ENCODE data around the gene CDO1. TPM values are rescaled to one million over a fixed set of nuclear protein-coding genes. Genes with fewer than 3 reads are reported as not detected.

The CDO1 gene
- total RNA-seq, 1 donor from 2014 or later: 6.8 TPM

DNA sequence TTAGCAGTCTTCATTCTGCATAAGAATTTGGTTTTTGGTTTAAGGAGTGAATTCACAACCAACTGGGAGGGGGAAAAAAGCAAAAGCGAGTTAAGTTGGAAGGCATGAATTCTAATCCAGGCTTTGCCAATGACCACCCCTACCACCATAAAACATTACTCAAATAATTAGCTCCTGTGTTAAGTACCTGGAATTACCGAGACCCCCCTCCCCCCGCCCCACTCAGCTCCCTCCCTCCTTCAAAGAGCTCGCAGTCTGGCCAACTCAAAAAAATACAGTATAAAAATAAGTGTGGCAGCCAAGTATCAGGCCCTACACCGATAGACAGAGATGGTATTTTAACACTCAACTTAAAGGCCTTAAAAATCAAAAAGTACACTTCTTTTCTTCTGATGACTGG is 24.4 kb upstream of the CDO1 start:
- peak overlapping the region; percentile 97 for H3K27ac ChIP-seq (replicated peaks)
- intact Hi-C loops (cut with micrococcal nuclease): no loop called here

DNA sequence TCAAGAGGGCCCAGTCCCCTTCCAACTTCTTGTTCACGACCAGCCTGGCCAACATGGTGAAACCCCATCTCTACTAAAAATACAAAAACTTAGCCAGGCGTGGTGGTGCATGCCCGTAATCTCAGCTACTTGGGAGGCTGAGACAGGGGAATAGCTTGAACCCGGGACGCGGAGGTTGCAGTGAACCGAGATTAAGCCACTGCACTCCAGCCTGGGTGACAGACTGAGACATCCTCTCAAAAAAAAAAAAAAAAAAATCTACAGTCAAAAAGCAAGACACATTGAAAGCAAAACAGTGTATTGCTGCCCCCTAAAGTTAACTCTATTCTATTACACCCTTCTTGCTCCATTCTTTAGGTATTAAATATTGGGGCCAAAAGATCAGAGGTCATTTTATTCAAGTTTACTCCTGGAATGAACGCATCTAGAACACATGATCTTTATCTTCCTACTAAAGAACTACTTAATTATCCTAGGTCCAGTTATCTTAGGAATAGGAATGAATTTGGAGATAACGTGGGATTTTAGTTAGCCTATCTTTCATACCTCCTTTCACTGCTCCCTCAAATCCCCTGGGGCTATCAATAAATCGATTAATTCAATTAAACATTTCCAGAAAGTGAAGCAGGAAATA is 22.5 kb upstream of the CDO1 start:
- no peak for DNase-seq
- Histone ChIP-seq H3K4me3 (peak overlapping the region; percentile 89), H3K27me3 (ENCODE audit: low read depth) (no peaks in the 10 kb centered on the region), H3K36me3 (peaks cover 36% of the 10 kb centered on the region), H3K4me1 (peaks cover 56% of the 10 kb centered on the region), H3K9me3 (replicated peaks) (no peaks in the 10 kb centered on the region), H3K27ac (replicated peaks) (peak overlapping the region; percentile 28)
- intact Hi-C loops (cut with micrococcal nuclease): no loop called here
- TF ChIP-seq, protein P1, sequence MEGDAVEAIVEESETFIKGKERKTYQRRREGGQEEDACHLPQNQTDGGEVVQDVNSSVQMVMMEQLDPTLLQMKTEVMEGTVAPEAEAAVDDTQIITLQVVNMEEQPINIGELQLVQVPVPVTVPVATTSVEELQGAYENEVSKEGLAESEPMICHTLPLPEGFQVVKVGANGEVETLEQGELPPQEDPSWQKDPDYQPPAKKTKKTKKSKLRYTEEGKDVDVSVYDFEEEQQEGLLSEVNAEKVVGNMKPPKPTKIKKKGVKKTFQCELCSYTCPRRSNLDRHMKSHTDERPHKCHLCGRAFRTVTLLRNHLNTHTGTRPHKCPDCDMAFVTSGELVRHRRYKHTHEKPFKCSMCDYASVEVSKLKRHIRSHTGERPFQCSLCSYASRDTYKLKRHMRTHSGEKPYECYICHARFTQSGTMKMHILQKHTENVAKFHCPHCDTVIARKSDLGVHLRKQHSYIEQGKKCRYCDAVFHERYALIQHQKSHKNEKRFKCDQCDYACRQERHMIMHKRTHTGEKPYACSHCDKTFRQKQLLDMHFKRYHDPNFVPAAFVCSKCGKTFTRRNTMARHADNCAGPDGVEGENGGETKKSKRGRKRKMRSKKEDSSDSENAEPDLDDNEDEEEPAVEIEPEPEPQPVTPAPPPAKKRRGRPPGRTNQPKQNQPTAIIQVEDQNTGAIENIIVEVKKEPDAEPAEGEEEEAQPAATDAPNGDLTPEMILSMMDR (IDR thresholded peaks at IDR 0.05; ENCODE audit: borderline replicate concordance): peak; percentile 70

More for the DNA sequence above, 24.4 kb upstream of the CDO1 start:
- Histone ChIP-seq H3K36me3 (peaks cover 17% of the 10 kb centered on the region), H3K9me3 (replicated peaks) (no peaks in the 10 kb centered on the region), H3K4me1 (peaks cover 75% of the 10 kb centered on the region), H3K27me3 (ENCODE audit: low read depth) (no peaks in the 10 kb centered on the region), H3K4me3 (peak overlapping the region; percentile 89)
- DNase-seq: no peak
- TF ChIP-seq, protein P1 (IDR thresholded peaks at IDR 0.05; ENCODE audit: borderline replicate concordance): no peak

DNA sequence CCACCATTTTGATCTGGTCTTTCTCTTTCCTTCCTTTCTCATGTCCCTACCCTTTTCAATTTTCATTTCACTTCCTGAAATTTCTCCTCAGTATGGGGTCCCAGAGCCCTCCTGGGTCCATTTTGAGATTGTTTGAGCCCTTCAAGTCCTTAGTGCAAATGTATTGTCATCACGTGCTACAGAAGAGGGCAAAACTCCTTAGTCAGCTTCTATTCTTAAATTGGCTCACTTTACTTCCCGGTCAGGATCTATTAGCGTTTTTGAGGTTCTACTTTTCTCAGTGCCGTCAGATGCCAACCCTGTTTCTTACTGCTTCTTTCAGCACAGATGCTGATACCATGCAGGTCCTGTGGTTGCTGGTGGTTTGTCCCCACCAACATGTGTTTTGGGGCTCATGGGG is 19.0 kb upstream of the CDO1 start:
- no peaks in the 10 kb centered on the region for H3K9me3 ChIP-seq (replicated peaks)
- no peak overlapping the region for H3K4me3 ChIP-seq
- DNase-seq: no peak
- intact Hi-C loops (cut with micrococcal nuclease): no loop called here
- H3K4me1 ChIP-seq: peaks cover 27% of the 10 kb centered on the region
- H3K27me3 ChIP-seq (ENCODE audit: low read depth): no peaks in the 10 kb centered on the region
- TF ChIP-seq, protein P1 (IDR thresholded peaks at IDR 0.05; ENCODE audit: borderline replicate concordance): no peak
- no peak overlapping the region for H3K27ac ChIP-seq (replicated peaks)
- H3K36me3 ChIP-seq: peaks cover 65% of the 10 kb centered on the region

DNA sequence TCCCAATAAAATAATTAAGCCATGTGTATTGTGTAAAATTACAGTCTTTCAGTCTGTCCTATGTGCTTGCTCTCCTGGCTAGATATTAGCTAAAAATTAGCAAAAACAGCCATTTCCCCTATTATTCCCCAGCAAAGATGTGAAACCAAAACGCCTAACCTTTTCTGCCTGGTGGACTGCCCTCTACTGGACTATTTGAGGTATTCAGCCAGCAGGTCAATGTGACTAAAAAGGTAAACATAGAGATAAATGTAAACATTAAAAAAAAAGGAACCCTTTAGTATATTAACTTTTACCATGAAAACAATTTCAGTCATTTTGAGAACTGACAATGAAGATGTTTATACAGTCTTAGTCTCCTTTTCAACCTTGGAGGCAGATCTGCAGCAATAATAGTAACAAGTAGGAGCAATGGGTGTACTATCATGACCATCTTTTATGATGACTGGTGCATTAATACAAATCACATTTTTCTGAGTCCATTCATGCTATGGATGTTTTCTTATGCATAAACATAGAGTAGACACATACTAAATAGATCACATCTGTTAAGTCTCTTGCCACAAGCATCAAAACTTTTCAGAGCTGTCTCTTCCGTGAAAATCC is 14.8 kb upstream of the CDO1 start:
- Histone ChIP-seq H3K27ac (replicated peaks) (no peak overlapping the region), H3K27me3 (ENCODE audit: low read depth) (no peaks in the 10 kb centered on the region), H3K4me3 (no peak overlapping the region), H3K4me1 (no peaks in the 10 kb centered on the region), H3K9me3 (replicated peaks) (no peaks in the 10 kb centered on the region), H3K36me3 (peaks cover 82% of the 10 kb centered on the region)
- TF ChIP-seq, protein P1 (IDR thresholded peaks at IDR 0.05; ENCODE audit: borderline replicate concordance): peak; percentile 81
- intact Hi-C loops (cut with micrococcal nuclease): loop anchor here (2.0 kb wide), 1 partner anchor 196 kb away; no protein-coding TSS in a partner anchor
- DNase-seq: no peak

DNA sequence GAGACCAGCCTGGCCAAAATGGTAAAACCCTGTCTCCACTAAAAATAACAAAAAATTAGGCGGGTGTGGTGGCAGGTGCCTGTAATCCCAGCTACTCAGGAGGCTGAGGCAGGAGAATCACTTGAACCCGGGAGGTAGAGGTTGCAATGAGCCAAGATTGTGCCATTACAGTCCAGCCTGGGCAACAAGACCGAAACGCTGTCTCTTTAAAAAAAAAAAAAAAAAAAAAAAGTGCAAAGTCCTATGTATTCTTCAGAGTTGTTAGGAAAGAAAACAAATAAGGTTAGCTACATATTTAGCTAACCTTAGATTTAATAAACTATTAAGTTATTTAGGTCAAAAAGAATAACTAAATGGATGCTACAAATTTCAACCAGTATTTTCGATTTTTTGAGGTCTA is 13.5 kb upstream of the CDO1 start:
- TF ChIP-seq, protein P1 (IDR thresholded peaks at IDR 0.05; ENCODE audit: borderline replicate concordance): no peak
- H3K36me3 ChIP-seq: peaks cover 68% of the 10 kb centered on the region
- intact Hi-C loops (cut with micrococcal nuclease): loop anchor here (2.0 kb wide), 1 partner anchor 195 kb away; no protein-coding TSS in a partner anchor
- no peak for DNase-seq
- no peaks in the 10 kb centered on the region for H3K9me3 ChIP-seq (replicated peaks)
- H3K4me3 ChIP-seq: no peak overlapping the region
- H3K27ac ChIP-seq (replicated peaks): no peak overlapping the region
- no peaks in the 10 kb centered on the region for H3K27me3 ChIP-seq (ENCODE audit: low read depth)
- H3K4me1 ChIP-seq: no peaks in the 10 kb centered on the region
